SU-DHL-6 (cell line): Measurements from ENCODE around the gene LUC7L.
"Not testable (repeated sequence)": the region's sequence is repeated elsewhere in the genome, so short reads cannot be mapped to it uniquely, and the experiment has no call there.

Experiments used
- CTCF ChIP-seq: fragments of 200-600 bp; sonication (generic); IDR thresholded peaks from one replicate; pipeline ENCODE4 v1.5.1; 2017; ENCODE audit warnings: antibody characterized with exemption, mild to moderate bottlenecking, low read length, moderate library complexity; ENCODE audit not compliant: insufficient read depth, poor library complexity, severe bottlenecking
- EZH2phosphoT487 ChIP-seq: fragments of 200-600 bp; sonication (generic), shearing (Covaris generic); conservative IDR thresholded peaks from 2 replicates; pipeline ENCODE4 v1.6.1; 2018; ENCODE audit warnings: mild to moderate bottlenecking, antibody characterized with exemption, low read length, moderate library complexity, mixed read lengths

- not testable (repeated sequence) for TF ChIP-seq CTCF, EZH2phosphoT487
Observed at GRCh38 chr16:176006-176405, 53.2 kb downstream of the LUC7L start.
